ENCODE data around the gene ZNF568.

ZNF568 gene

GRCh38 chr19:36915992-36916830 is at the start of gene ZNF568, which contains the start of gene ZNF829:
ZNF568 (plus strand) TSS chr19:36916332; CDS start chr19:36922771, 6,439 bp downstream.
ZNF829 (minus strand) TSS chr19:36916291; CDS start chr19:36915167, 1,124 bp downstream.
- DNase-seq, result peak; percentile 55

GRCh38 chr19:36876993-36877938 is 38.9 kb upstream of the ZNF568 start:
- DNase-seq, result no peak

DNA sequence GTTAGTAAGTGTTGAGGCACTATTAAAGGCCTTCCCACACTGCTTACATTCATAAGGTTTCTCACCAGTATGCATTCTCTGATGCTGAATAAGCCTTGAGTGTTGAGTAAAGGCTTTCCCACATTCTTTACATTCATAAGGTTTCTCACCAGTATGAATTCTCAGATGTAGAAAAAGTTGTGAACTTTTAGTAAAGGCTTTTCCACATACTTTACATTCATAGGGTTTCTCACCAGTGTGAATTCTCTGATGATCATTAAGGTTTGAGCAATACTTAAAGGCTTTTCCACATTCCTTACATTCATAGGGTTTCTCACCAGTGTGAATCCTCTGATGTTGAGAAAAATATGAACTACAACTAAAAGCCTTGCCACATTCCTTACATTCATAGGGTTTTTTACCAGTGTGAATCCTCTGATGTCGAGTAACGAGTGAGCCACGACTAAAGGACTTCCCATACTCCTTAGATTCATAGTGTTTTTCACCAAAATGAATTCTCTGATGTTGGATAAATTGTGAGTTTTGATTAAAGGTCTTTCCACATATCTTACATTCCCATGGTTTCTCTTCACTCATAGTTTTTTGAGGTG is 24.3 kb upstream of the ZNF568 start:
- DNase-seq, result no peak

DNA sequence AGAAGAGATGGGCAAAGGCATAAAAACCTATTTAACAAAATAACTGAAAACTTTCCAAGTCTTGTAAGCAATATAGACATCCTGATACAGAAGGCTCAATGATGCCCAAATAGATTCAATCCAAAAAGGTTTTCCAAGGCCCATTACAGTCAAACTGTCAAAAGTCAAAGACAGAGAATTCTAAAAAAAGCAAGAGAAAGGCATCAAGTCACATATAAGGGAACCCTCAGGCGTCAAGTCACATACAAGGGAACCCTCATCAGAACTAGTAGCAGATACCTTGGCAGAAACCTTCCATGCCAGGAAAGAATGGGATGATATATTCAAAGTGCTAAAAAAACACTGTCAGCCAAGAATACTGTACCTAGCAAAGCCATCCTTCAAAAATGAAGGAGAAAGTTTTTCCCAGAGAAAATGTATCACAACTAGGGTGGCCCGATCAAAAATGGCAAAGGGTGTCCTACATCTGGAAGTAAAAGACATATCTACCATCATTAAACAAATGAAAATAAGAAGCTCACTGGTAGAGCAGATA is 21.2 kb upstream of the ZNF568 start:
- no peak for DNase-seq

- no peak for DNase-seq
Measured at GRCh38 chr19:36898422-36898821, 17.7 kb upstream of the ZNF568 start.

- DNase-seq, result no peak
Measured at GRCh38 chr19:36916991-36917390, 859 bp downstream of the ZNF568 start.

- DNase-seq, result no peak
Measured at GRCh38 chr19:36918090-36918489, 2.0 kb downstream of the ZNF568 start.

- no peak for DNase-seq
Measured at GRCh38 chr19:36931684-36932083, 15.6 kb downstream of the ZNF568 start.

DNA sequence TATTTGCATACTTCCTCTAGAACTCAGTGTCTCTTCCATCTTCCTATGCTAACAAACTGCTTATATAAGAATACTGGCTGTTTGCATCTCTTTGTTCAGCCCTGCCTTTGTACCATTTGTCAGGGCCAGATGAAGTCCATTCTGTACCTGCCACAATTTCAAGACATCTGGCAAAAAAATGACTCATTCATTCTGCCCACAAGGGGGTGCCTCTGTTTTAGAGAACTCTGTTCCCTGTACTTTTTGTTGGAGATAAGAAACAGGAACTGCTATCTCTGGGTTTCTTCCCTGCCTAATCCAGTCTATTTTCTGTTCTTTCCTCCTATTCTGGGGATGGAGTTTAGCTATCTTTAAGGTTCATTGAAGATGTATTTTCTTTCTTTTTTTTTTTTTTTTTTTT is 23.0 kb downstream of the ZNF568 start:
- DNase-seq, result no peak

DNA sequence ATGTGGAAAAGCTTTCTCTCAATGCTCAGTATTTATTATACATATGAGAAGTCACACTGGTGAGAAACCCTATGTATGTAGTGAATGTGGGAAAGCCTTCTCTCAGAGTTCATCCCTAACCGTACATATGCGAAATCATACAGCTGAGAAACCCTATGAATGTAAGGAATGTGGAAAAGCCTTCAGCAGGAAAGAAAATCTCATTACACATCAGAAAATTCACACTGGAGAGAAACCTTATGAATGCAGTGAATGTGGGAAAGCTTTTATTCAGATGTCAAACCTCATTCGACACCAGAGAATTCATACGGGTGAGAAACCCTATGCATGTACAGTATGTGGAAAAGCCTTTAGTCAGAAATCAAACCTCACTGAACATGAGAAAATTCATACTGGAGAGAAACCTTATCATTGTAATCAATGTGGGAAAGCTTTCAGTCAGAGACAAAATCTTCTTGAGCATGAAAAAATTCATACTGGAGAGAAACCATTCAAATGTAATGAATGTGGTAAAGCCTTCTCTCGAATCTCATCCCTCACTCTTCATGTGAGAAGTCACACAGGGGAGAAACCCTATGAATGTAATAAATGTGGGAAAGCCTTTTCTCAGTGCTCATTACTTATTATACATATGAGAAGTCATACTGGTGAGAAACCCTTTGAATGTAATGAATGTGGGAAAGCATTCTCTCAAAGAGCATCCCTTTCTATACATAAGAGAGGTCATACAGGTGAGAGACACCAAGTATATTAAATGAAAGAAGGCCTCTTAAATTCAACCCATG is 34.4 kb downstream of the ZNF568 start:
- DNase-seq, result no peak

DNA sequence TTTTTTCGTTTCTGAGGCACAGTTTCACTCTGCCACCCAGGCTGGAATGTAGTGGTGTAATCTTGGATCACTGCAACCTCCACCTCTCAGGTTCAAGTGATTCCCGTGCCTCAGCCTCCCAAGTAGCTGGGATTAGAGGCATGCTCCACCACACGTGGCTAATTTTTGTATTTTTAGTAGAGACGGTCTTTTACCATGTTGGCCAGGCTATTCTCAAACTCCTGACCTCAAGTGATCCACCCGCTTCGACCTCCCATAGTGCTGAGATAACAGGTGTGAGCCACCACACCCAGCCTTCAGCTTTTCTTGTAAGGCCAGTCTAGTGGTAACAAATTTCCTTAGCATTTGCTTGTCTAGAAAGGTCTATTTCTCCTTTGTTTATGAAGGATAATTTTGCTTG is 46.2 kb downstream of the ZNF568 start:
- no peak for DNase-seq

- DNase-seq, result peak; percentile 48
Measured at GRCh38 chr19:36963280-36963679, 47.1 kb downstream of the ZNF568 start.

DNA sequence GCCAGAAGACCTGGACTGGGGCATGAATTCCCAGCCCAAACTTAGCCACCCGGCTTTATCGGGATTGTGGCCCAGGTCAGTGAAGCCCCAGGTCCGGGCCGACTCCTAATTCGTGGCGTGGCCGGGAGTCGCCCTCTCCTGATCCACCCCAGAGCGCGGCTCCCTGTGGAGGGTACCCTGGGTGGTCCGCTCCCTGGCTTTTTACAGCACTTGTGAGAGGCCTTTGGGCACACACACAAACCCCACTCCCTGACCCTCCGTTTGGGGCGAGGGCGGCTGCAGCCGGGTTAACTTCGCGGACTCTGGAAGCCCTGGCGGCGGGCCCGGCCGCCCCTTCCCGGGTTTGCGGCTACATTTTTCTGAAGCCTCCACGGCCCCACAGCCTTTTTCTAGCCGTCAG is 56.4 kb downstream of the ZNF568 start:
- no peak for DNase-seq

DNA sequence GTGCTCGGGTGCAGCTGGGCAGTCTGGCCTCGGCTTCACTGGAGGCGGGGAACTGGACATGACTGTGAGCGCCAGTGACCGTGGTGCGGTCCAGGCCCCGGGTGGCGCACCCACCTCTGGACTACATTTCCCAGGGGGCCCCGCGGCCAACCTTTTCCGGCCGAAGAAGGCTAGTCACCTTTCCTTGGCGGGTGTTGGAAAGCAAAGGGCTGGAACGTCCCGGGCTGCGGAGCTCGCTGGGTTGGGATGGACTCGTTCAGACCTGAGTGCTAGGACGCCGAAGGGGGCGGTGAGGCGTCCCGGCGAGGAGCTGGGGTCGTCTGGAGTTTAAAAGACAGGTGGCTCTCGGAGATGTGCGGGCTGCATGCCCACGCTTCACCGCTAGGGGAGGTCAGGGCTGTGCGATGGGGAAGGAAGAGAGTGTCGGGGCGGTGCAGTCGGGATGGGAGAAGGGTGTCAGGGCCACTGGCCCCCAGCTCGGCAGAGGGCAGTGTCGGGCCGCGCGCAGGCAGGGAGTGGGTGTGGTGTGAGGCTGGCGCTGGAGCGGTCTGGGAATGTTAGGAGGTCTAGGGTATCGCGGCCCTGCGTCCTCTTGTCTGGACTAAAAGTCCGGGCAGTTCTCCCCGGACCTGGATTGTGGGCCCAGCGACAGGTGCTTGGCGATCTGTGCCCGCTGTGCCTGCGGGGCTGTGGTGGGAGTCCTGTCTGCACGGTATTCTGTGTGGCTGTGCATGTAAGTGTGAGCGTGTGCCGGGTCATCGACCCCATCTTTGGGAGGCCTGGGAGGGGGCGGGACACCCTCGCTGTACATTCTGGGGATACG is 57.1 kb downstream of the ZNF568 start:
- peak; percentile 63 for DNase-seq

- no peak for DNase-seq
Measured at GRCh38 chr19:36973844-36974195, 57.7 kb downstream of the ZNF568 start.

- DNase-seq, result no peak
Measured at GRCh38 chr19:36986131-36986530, 70.0 kb downstream of the ZNF568 start.

- DNase-seq, result peak; percentile 39
Measured at GRCh38 chr19:36986601-36987000, 70.5 kb downstream of the ZNF568 start.

DNA sequence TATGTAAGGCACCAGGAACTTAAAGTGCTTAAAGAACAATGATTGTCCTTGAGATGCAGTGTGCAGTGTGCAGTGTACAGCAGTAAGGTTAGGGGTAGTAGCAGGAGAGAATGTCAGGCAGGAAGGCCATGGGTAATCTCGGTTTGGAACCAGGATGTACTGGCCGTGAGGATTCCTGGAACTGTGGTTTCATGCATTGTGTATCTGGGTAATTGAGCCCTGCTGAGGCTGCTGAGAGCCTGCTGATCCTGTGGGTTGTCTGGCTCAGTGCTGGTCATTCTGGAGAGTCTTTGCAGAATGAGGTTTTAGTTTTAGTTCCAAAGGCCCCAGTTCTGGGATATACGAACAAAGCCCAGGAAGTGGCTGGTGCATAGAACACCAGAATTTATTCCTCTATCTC is 71.0 kb downstream of the ZNF568 start:
- DNase-seq, result no peak

GRCh38 chr19:36997152-36997842 is 81.2 kb downstream of the ZNF568 start:
- DNase-seq, result no peak

GRCh38 chr19:36997843-36998235 is 81.7 kb downstream of the ZNF568 start:
- DNase-seq, result no peak

- DNase-seq, result no peak
Measured at GRCh38 chr19:36999313-36999712, 83.2 kb downstream of the ZNF568 start.
